Bronchial epithelial cell (primary cell): ENCODE measurements around the gene SOX2. TPM values are rescaled to one million over a fixed set of nuclear protein-coding genes. Genes with fewer than 3 reads are reported as not detected.

Experiments used
- DNase-seq: peaks from one replicate; pipeline ENCODE4 v3.0.0-alpha.2; 2010; ENCODE audit warnings: low read depth
- FAIRE-seq: peaks from 2 replicates; lab custom pipeline; 2011; peaks lifted over from hg19 to GRCh38; lab: Jason Lieb, UNC
- H3K27me3 ChIP-seq: 2 replicates; pipeline ENCODE4 v1.5.1; 2011; ENCODE audit warnings: low read length; ENCODE audit not compliant: control insufficient read depth, insufficient read depth
- H3K36me3 ChIP-seq: 2 replicates; pipeline ENCODE4 v1.5.1; 2011; ENCODE audit warnings: low read length; ENCODE audit not compliant: control insufficient read depth, insufficient read depth
- H3K4me3 ChIP-seq: 2 replicates; pipeline ENCODE4 v1.5.1; 2011; ENCODE audit warnings: mild to moderate bottlenecking, low read depth, low read length, control low read depth
- CTCF ChIP-seq: IDR thresholded peaks from 2 replicates; pipeline ENCODE4 v1.5.1; 2011; ENCODE audit warnings: mild to moderate bottlenecking, moderate library complexity, low read length, control low read depth, inconsistent platforms; ENCODE audit not compliant: insufficient read depth, severe bottlenecking
- total RNA-seq: library from RNA; depleted of rRNA; stranded (reverse); fragments of >200 nt; gene quantifications from 2 replicates; pipeline ENCODE4 v1.2.1, GENCODE V29; 2014

The SOX2 gene
- total RNA-seq: 4.5 and 15.4 TPM in 2 replicates

- Histone ChIP-seq H3K27me3 (no peaks in the 10 kb centered on the region), H3K36me3 (no peaks in the 10 kb centered on the region), H3K4me3 (peak within 1 kb of the TSS; percentile 85)
- peak; percentile 83 for DNase-seq
- FAIRE-seq: no peak
- TF ChIP-seq CTCF: no peak
These were observed at the start of gene SOX2 for GRCh38 chr3:181711325-181712135. Gene SOX2 (plus strand): TSS chr3:181711925. CDS start chr3:181712361, 436 bp downstream.

DNA sequence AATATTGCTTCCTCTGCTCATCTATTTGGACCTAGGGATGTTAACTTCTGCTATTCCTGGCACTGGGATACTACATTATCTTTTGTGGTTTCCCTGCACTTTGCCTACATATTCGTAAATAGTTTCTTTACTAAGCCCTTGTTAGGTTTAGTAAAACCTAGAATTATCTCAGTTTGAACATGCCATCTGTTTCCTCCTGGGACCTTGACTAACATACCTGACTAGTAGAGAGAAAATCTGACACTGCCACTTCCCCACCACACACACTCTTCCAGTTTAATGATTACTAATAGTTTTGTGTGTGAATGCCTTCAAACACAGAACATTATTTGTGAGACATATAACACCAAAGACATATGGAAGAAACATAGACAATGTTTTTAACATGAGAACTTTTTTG is 28.2 kb upstream of the SOX2 start:
- TF ChIP-seq CTCF: no peak
- Histone ChIP-seq H3K27me3 (no peaks in the 10 kb centered on the region), H3K36me3 (no peaks in the 10 kb centered on the region), H3K4me3 (no peak overlapping the region)
- FAIRE-seq (no peak), DNase-seq (no peak)

GRCh38 chr3:181687190-181687589 is 24.5 kb upstream of the SOX2 start:
- no peak for DNase-seq
- H3K36me3 ChIP-seq: no peaks in the 10 kb centered on the region
- H3K27me3 ChIP-seq: no peaks in the 10 kb centered on the region
- no peak for TF ChIP-seq CTCF
- no peak overlapping the region for H3K4me3 ChIP-seq
- no peak for FAIRE-seq

GRCh38 chr3:181687731-181688130 is 24.0 kb upstream of the SOX2 start:
- no peak for FAIRE-seq
- Histone ChIP-seq H3K36me3 (no peaks in the 10 kb centered on the region), H3K4me3 (no peak overlapping the region), H3K27me3 (no peaks in the 10 kb centered on the region)
- no peak for DNase-seq
- TF ChIP-seq CTCF: no peak

GRCh38 chr3:181689546-181689945 is 22.2 kb upstream of the SOX2 start:
- Histone ChIP-seq H3K27me3 (no peaks in the 10 kb centered on the region), H3K4me3 (no peak overlapping the region), H3K36me3 (no peaks in the 10 kb centered on the region)
- no peak for TF ChIP-seq CTCF
- DNase-seq: no peak
- FAIRE-seq: no peak
